NCI-H69 (cell line): ENCODE measurements around the gene TINAGL1.

Source experiments
- DNase-seq: peaks from one replicate; lab custom pipeline; 2025; lab: John Stamatoyannopoulos, UW

Gene TINAGL1

DNA sequence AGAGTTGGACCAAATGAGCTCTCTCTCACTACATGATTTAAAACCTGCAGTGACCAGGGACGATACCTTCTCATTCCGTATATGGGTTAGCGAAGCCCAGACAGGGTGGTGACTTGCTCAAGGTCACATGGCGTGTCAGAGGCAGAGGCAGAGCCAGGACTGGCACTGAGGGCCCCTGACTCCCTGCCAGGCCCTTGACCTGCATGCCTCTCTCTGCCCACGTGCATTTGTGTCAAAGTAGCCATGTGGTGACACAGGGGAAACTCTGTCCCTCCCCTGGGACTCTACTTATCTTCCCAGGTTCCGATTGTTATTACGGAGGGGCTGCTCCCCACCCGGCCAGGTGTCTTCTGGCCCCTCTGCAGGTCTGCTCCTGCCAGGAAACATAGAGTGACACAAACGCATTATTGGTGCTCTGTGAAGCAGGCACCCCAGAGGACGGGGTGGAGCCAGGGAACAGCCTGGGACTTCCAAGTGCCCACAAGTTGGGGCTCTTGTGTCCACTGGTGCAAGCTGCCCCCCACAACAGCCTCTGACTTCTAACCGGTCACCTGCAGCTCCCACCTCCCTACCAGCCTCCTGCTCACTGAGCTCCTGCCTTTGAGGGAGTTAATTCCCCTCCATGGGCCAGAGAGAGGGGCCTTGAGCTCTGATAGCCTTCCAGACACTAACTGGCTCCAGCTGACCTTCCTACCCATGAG, 7.3 kb upstream of the TINAGL1 start:
- no peak for DNase-seq

DNA sequence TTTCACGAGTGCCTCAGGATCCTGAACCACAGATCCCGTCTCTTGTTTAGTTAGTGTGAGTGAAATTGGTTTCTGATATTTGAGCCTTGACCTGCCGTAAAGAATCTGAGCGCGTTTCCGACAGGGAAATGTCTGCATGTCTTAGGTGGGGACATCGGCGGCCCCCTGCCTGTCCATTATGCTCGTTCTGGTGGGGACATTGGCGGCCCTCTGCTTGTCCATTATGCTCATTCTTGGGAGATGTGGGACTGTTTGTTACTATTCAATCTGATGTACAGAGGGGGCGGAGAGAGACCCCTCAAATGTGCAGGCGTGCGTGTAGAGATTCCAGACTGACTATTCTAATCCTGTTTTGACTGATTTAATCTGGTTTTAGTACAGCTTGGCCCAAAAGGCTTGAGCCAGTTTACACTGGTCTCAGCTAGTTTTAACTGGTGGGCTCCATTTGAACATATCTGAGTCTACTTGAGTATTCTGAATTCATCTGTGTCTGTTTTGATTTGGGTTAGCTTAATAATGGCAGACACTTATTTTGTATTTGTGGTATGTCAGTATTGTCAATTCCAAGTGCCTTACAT, 6.6 kb upstream of the TINAGL1 start:
- DNase-seq = no peak

DNA sequence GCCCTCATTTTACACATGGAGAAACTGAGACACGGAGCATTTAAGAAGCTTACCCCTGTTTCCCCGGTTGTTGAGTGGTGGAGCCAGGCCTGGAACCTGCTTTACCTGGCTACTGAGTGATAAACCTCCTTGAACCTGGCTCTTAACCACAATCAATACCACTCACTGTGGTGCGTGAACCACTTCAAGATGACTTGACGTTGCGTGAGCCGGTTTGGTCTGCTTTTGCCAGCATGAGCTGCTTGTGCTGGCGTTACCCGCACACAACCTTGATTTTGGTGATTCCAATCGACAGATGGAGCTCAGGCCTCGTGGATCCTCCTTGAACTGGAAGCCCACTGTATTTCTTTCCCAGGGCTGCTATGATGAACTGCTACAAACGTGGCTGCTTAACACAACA, 6.1 kb upstream of the TINAGL1 start:
- DNase-seq = no peak

DNA sequence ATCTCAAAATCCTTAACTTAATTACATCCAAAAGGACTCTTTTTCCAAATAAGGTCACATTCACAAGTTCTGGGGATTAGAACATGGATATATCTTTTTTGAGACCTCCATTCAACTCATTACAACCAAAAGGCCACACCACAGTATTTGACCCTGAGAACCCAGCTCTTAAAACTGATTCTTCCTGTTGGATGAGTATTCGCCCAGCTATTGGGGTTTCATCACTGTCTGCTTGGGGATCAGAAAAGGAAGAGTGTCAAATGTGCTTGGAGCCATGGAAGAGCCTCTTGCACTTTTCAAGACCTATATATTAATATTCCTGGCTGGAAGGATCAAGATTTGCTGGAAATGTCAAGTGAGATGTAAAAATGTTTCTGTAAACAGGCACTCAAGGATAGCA, 5.4 kb upstream of the TINAGL1 start:
- DNase-seq = no peak

DNA sequence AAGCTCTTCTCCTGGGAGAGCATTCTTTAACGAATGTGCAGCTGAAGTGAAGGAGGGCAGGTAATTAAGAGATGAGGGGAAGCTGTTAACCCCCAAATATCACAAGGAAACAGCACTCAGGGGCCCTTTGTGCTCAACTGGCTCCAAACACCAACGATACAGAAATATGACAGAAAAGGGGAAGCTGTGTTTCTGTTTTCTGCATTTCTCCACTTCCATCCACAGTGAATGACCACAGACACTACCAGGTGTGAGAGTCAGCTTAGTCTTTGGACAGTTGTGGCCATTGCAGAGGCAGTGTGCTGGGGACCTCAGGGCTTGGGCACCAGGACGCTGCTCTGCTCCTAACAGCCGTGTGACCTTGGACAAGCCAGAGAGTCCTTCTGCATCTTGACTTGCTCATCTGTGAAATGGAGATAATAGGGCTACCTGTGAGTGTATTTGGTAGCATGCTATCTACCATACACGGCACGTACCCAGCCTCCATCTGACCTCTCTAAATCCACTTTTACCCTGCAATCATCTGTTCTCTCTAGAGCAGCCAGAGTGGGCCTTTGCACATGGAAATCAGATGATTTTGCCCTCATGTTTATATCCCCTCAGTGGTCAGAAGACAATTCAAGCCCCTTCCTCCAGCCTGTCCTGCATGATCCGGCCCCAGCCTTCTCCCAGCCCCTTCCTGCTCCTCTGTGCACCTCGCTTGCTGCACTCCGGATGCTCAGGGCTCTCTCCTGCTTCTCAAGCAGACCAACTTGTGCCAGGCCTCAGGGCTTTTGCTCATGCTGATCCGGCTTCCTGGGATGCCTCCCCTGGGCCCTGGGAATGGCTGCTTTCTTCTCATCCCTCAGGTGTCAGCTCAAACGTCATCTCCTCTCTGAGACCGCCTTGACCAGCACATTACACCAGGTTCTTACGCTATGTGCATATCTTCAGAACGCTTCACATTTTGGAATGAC, 4.7 kb upstream of the TINAGL1 start:
- no peak for DNase-seq

DNA sequence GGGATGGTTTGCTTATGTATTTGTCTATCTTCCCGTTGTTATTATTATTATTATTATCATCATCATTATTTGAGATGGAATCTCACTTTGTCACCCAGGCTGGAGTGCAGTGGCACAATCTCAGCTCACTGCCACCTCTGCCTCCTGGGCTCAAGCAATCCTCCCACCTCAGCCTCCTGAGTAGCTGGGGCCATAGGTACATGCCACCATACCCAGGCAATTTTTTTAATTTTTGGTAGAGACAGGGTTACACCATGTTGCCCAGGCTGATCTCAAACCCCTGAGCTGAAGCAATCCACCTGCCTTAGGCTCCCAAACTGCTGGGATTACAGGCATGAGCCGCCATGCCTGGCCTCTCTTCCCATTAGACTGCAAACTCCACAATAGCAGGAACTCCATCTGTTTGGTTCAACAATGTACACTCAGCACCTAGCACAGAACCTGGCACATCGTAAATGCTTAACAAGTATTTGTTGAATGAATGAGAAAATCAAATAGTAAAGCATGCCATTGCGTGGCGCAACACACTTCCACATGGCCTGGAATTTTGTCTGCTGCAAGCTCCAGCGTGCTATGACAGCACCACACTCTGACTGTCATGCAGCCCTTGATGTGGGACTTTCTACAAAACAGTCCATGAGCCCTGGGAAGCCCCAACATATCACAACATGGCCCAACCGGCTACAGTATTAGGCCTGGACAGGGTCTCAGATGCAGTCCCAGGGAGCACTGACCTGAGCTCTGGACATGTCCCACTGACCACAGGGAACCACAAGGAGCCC, 3.8 kb upstream of the TINAGL1 start:
- no peak for DNase-seq

DNA sequence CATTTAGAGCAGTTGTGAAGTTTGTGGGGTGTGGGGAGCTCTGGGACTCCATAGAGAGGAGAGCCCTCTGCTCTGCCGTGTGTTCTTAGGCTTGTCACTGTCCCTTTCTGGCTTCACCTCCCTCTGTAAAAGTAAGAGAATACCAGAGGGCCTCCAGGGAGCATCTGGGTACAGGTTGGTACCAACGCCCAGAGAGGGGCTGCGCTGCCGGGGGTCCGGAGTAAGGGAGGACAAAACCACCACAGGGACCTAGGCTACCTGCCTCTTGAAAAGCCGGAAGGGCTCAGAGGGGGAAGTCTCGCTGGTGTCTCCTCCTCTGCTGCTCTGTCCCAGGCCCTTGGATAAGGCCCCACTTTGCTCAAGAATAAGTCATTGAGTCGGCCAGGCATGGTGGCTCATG, 3.1 kb upstream of the TINAGL1 start:
- DNase-seq = no peak

DNA sequence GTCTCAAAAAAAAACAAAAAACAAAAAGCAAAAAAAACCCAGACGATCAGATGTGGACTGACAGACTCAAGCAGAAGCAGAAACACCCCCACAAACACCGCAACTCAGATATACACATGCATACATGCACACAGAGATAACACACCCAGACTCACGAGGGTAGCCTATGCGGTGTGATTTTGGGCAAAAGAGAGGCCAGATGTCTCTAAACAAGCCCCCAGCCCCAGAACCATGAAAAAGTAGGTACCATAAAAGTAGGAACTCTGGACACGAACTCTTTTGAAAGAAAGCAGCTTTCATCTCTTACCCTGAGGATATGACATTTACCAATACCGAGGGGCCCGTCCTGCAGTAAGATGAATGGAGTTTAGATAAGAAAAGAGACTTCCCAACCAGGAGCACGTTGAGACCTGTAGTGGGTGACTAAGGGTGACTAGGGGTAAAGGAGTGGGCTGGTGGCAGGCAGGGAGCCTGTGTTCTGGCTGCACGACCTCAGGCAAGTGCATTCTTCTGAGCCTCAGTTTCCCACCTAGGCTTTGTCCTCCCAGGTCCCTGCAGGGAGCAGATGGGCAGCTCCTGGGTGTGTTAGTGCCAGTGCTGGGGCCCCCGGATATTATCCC, 1.5 kb upstream of the TINAGL1 start:
- no peak for DNase-seq

DNA sequence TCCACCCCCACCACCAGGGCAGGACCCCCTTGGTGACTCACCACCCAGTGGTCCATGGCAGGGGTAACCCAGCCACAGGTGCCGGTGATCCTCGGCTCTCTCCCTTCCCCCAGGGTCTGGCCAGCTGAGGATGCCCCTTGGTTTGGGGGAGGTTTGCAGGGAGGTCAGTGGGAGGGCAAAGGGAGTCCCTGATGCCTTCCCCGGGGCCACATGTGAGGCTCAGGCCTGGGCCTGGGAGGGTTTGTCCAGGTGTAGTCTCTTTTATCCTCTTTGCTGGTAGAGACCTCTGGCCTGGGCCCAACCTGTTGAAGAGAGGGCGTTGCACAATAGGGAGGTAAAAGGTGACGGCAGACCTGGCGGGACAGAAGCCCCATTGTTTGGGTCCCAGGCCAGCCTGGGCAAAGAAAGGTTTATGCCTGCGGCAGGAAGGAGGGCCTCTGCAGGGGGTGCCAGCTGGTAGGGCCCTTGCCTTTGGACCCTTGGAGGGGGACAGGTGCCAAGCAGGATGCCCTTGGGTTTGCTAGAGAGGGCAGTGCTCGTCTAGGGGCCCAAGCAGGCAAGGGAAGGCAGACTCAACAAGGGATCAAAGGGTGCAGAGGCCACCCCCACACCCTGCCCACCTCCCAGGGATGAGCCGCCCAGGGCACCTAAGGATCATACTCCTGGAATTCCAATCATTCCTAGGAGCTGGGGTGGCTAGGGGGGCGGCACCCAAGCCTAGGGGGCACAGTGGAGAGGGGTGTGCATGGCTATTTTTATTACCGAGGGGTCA, 760 bp upstream of the TINAGL1 start:
- DNase-seq = peak; percentile 6

DNA sequence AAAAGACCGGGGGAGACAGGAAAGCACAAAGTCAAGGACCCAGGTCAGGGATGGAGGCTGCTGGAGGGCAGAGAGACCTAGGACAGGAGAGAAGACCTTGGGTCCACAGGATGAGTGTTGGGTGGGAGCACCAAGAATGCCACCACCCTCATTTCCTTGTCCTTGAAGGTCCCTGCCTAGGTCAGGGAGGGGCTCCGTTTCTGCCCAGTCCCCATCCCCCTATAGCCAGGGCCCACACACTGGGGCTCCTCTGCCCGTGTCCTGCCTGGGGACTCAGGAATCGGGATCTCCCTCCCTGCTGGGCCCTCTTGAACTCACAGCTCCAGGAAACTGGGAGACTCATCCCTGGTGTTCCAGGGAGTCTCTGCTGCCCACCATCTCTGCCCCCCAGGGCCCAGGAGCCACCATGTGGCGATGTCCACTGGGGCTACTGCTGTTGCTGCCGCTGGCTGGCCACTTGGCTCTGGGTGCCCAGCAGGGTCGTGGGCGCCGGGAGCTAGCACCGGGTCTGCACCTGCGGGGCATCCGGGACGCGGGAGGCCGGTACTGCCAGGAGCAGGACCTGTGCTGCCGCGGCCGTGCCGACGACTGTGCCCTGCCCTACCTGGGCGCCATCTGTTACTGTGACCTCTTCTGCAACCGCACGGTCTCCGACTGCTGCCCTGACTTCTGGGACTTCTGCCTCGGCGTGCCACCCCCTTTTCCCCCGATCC, 584 bp downstream of the TINAGL1 start:
- DNase-seq = no peak

DNA sequence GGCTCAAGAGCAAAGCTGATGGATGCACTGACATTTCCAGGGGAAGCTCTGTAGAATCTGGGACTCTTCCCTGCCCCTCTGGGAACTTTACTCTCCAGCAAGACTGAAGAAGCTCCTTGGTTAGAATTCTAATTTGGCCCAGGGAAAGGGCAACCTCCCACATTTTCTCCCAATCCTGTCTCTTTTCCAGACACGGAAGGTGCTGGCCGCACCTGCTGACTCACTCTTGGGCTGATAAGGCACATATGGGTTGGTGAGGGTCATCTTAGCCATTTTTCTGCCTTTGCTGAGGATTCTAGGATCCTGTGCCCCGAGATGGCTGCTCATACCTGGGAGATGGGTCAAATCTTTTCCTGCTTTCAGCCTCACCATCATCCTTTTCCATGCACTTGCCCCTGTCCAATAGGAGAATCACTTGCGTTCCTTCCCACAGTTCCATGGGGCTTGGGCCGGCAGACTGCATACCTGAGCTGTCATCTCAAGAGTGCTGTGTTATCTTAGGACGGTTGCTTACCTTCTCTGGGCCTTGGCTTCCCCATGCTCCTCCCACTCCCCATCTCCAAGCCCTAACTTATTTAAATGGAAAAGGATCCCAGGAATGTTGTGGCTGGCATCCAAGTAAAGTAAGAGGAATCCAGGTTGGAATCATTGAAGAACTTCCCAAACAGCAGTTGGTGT, 1.3 kb downstream of the TINAGL1 start:
- no peak for DNase-seq

DNA sequence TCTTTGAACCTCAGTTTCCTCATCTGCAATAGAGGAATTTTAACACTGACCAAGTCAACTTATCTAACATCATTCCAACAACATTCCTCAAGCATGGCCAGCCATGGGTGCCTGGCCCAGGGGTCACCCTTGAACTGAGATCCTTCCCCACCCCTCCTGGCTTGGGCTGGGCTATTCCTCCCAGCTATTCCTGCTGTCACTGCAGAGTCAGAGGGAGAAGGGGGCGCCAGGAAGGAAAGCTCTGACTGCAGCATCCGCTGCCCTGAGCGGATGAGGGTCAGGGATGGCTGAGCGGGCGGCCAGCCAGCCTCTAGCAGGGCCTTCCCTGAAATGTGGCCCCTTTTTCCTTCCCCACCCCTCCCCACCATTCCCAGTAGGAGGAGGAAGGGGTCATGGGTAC, 3.1 kb downstream of the TINAGL1 start:
- DNase-seq = no peak

DNA sequence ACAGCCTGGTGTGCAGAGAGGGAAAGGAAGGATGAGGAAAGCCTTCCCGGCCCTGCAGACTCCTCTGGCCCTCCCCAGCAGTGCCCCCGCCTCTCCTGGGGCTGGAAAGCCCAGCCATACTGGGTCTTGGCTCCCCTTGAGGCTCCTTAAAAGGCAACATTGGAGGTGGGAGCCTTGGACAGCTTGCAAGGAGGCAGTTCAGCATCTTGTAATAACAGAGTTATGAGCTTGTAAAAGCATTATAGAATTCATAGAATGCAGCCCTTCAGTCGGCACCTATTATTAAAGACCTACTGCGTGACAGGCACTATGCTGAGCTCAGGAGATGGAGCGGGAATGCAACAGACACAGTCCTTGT, 4.2 kb downstream of the TINAGL1 start:
- DNase-seq = no peak

DNA sequence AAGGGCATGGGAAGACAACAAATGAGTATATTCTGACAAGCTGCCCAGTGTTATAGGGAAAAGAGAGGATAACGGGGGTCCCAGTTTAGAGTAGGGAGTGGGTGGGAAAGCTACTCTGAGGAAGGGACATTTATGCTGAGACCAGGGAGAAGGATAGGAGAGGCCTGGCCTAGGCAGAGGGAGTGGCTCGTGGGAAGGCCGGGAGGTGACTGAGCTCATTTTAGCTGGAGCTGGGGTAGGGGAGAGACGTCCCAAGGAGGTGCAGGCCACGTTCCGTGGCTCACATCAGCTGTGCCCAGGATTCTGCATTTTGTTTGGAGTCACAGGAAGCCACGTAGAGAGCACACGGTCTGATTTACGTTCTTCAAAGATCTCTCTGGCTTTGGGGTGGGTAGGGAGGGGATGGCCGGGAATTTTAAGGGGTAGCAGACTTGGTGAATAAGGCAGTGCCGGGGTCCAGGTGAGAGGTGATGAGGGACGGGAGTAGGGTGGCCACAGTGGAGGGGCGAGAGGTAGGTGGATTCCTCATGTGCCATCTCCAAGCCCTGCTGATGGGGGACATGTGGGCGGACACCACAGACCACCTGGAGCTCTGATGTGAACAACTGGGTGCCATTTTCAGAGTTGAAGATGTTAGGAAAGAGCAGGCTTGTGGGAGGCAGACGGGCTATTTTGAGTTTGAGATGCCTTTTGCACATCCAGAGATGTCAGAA, 4.7 kb downstream of the TINAGL1 start:
- no peak for DNase-seq

DNA sequence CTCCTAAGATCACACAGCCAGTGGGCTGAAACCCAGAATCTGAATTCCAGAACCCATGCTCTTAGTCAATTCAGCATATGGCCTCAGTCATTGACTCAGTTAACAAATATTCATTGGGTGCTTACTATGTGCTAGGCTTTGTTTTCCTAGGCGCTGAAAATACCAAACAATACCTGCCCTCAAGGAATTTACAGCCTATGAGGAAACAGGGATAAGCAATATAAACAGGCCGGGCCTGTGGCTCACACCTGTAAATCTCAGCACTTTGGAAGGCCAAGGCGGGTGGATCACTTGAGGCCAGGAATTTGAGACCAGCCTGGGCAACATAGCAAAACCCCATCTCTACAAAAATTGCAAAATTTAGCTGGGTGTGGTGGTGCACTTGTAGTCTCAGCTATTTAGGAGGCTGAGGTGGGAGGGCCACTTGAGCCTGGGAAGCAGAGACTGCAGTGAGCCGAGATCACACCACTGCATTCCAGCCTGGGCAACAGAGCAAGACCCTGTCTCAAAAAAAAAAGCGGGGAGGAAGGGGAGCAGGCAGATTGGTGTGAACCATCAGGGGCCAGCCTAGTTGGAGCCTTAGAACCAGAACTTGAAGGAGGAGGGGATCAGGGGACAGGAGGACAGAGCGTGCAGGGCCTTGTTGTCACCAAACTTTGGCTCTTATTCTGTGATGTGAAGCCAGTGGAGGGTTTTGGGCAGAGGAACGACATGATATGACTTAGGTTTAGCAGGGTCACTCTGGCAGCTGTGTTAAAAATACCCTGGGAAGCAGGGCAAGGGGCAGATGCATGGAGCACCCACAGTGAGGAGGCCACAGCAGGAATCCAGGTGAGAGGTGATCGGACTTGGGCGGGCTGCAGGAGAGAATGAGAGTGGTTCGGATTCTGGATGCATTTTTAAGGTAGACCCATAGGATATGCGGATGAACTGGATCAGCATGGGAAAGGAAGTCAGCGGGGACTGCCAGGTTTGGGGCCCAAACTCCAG, 5.8 kb downstream of the TINAGL1 start:
- DNase-seq = no peak

DNA sequence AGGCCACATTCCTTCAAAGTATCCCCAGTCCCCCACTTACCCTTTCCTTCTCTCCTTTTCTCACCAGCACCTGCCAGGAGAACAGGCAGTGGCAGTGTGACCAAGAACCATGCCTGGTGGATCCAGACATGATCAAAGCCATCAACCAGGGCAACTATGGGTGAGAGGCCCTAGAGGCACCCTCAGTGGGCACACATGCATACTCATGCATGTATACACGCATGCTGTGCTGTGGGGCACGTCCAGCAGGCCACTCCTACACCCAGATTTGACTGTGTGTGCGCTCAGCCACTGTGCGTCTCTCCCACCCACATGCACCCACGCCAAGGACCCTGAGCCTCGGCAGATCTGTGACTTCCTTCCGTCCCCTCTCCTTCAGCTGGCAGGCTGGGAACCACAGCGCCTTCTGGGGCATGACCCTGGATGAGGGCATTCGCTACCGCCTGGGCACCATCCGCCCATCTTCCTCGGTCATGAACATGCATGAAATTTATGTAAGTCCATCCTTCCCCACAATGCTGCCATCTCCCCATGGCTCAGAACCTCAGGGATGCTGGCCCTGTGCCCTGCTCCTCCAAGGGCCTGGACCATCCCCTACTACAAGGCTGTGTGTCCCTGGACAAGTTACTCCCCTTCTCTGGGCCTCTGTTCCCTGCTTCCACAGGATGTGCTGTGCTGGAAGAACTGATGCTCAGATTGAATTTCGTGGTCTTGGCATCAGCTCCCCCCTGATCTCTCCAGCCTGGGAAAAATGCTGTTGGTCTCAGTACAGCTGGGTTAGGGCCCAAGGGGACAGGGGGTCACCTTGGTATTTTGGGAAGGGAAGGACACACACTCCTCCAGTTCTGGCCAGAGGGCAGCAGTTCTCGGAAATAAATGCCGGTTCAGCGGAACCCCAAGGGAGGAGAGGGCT, 7.0 kb downstream of the TINAGL1 start:
- no peak for DNase-seq
